ENCODE measurements around the gene IER5. TPM values are rescaled to one million over a fixed set of nuclear protein-coding genes. Genes with fewer than 3 reads are reported as not detected.

Gene IER5
- total and polyA plus RNA-seq, 2 of the 13 experiments (the other 11 are each of a cell fraction or from before 2014, with no cell fraction given): 2.5 to 3.5 TPM

- WGBS (ENCODE audit: low lambda C conversion rate): 40% methylated on average over 14 of the region's 104 CpGs
- Histone ChIP-seq H3K4me3 (replicated peaks in 1 of 3; ENCODE audit: insufficient read depth in 1 of 3, low read depth in 2 of 3, low read length in 3 of 3) (peak overlapping the region; percentile 66 to 80 (median 73)), H3K9me3 (ENCODE audit: low read length) (no peaks in the 10 kb centered on the region), H3K79me2 (ENCODE audit: insufficient read depth, low read length) (no peaks in the 10 kb centered on the region), H3K4me1 (ENCODE audit: insufficient read depth, low read length) (peaks cover 95% of the 10 kb centered on the region), H3K36me3 (replicated peaks in 1 of 2; ENCODE audit: control insufficient read depth in 1 of 2, insufficient read depth in 2 of 2, low read length in 2 of 2) (no peaks in the 10 kb centered on the region), H3K9ac (ENCODE audit: insufficient read depth, low read depth, low read length) (peak overlapping the region; percentile 65), H4K20me1 (ENCODE audit: insufficient read depth, low read length) (no peaks in the 10 kb centered on the region), H3K27me3 (ENCODE audit: control insufficient read depth in 1 of 2, insufficient read depth in 2 of 2, low read length in 2 of 2) (peaks cover 0 to 14% of the 10 kb centered on the region in 2 experiments; a peak in 2 of 5 replicates), H2AFZ (ENCODE audit: low read length) (no peak overlapping the region), H3K27ac (ENCODE audit: extremely low read length, insufficient read depth, low read length) (no peak overlapping the region), H3K4me2 (ENCODE audit: low read depth, low read length) (peak overlapping the region; percentile 99)
- intact Hi-C loops (cut with micrococcal nuclease; ENCODE audit: unreplicated experiment) (loop anchor here (2.0 kb wide), 1 partner anchor 17 kb away; the partner anchor contains the start of gene IER5), in situ Hi-C loops (cut with HindIII; ENCODE audit: extremely low pct_ligation_motif_present, low pct_unique_long_range_greater_than_20kb) (no loop called here)
- ATAC-seq (peak; percentile 80), FAIRE-seq (no peak), DNase-seq (ENCODE audit: low spot score) (peak; percentile 74)
- BruUV-seq (replicated peaks): no TSS peak
- ChIA-PET POLR2A (interaction anchor here (0.6 to 3.2 kb wide), 13 partner anchors 10 to 1740 kb away, joined by 3 to 57 read pairs (median 5); partner anchors contain the start of genes AXDND1, IER5 and MR1), CTCF (ENCODE audit: low intra/inter-chr PET ratio, low total read pairs) (no interaction called here)
- no peak for TF ChIP-seq MAFG (CRISPR knock-in tag; IDR thresholded peaks at IDR 0.05)
- TF ChIP-seq RELA (CRISPR knock-in tag; IDR thresholded peaks at IDR 0.05): no peak
- TF ChIP-seq, protein P1, sequence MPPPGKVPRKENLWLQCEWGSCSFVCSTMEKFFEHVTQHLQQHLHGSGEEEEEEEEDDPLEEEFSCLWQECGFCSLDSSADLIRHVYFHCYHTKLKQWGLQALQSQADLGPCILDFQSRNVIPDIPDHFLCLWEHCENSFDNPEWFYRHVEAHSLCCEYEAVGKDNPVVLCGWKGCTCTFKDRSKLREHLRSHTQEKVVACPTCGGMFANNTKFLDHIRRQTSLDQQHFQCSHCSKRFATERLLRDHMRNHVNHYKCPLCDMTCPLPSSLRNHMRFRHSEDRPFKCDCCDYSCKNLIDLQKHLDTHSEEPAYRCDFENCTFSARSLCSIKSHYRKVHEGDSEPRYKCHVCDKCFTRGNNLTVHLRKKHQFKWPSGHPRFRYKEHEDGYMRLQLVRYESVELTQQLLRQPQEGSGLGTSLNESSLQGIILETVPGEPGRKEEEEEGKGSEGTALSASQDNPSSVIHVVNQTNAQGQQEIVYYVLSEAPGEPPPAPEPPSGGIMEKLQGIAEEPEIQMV (CRISPR knock-in tag; IDR thresholded peaks at IDR 0.05; ENCODE audit: low read depth): no peak
- TF ChIP-seq CEBPB (IDR thresholded peaks at IDR 0.05; ENCODE audit: borderline replicate concordance, low read depth, low read length): peak; percentile 39; the same call in 1 of the 2 replicates
- no peak for TF ChIP-seq ZNF782 (CRISPR knock-in tag; IDR thresholded peaks at IDR 0.05; ENCODE audit: borderline replicate concordance)
- no peak for TF ChIP-seq FOXP1 (IDR thresholded peaks at IDR 0.05)
- no peak for TF ChIP-seq FOXP1 (CRISPR knock-in tag; IDR thresholded peaks at IDR 0.05)
- TF ChIP-seq MZF1 (CRISPR knock-in tag; IDR thresholded peaks at IDR 0.05; ENCODE audit: borderline replicate concordance): no peak
- TF ChIP-seq, protein P2, sequence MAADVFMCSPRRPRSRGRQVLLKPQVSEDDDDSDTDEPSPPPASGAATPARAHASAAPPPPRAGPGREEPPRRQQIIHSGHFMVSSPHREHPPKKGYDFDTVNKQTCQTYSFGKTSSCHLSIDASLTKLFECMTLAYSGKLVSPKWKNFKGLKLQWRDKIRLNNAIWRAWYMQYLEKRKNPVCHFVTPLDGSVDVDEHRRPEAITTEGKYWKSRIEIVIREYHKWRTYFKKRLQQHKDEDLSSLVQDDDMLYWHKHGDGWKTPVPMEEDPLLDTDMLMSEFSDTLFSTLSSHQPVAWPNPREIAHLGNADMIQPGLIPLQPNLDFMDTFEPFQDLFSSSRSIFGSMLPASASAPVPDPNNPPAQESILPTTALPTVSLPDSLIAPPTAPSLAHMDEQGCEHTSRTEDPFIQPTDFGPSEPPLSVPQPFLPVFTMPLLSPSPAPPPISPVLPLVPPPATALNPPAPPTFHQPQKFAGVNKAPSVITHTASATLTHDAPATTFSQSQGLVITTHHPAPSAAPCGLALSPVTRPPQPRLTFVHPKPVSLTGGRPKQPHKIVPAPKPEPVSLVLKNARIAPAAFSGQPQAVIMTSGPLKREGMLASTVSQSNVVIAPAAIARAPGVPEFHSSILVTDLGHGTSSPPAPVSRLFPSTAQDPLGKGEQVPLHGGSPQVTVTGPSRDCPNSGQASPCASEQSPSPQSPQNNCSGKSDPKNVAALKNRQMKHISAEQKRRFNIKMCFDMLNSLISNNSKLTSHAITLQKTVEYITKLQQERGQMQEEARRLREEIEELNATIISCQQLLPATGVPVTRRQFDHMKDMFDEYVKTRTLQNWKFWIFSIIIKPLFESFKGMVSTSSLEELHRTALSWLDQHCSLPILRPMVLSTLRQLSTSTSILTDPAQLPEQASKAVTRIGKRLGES (CRISPR knock-in tag; IDR thresholded peaks at IDR 0.05; ENCODE audit: borderline replicate concordance): 0 out of 2 replicates have a peak, but pooled peaks have one; percentile 63
- TF ChIP-seq IRX3 (CRISPR knock-in tag; IDR thresholded peaks at IDR 0.05; ENCODE audit: borderline replicate concordance, low read depth): no peak
- TF ChIP-seq ATF7-NPFF (CRISPR knock-in tag; IDR thresholded peaks at IDR 0.05; ENCODE audit: low read depth): peak; percentile 86; the same call in 1 of the 2 replicates
- peak; percentile 69 for TF ChIP-seq RBFOX2 (IDR thresholded peaks at IDR 0.05; ENCODE audit: low read depth, low read length)
- TF ChIP-seq SAFB2 (CRISPR knock-in tag; IDR thresholded peaks at IDR 0.05; ENCODE audit: borderline replicate concordance, low read depth): no peak
- no peak for TF ChIP-seq NR1H2 (CRISPR knock-in tag; IDR thresholded peaks at IDR 0.05; ENCODE audit: borderline replicate concordance, low read depth)
- TF ChIP-seq MXI1 (IDR thresholded peaks at IDR 0.05; ENCODE audit: borderline replicate concordance, low read depth, low read length): peak; percentile 37; the same call in 1 of the 3 replicates
- TF ChIP-seq IRF2 (CRISPR knock-in tag; IDR thresholded peaks at IDR 0.05): 0 out of 2 replicates have a peak, but pooled peaks have one; percentile 7
- TF ChIP-seq ZNF883 (CRISPR knock-in tag; IDR thresholded peaks at IDR 0.05; ENCODE audit: not compliant biosample characterization): peak; percentile 16
- no peak for TF ChIP-seq TCF7 (IDR thresholded peaks at IDR 0.05; ENCODE audit: low read depth)
- peak; percentile 61; the same call in 1 of the 2 replicates for TF ChIP-seq MXD4 (CRISPR knock-in tag; IDR thresholded peaks at IDR 0.05)
- TF ChIP-seq MTF1 (CRISPR knock-in tag; IDR thresholded peaks at IDR 0.05): peak; percentile 75; the same call in 1 of the 2 replicates
Measured at GRCh38 chr1:181105134-181106021, 16.9 kb downstream of the IER5 start.
